SW480 (cell line): Measurements from ENCODE around the gene SYNPO.

Experiments
- DNase-seq: peaks from one replicate; pipeline ENCODE4 v3.0.0-alpha.2; 2016; ENCODE audit warnings: low spot score

Gene SYNPO

GRCh38 chr5:150690760-150691159 lies 50.3 kb downstream of the SYNPO start:
- DNase-seq: no peak

GRCh38 chr5:150692276-150692675 lies 51.8 kb downstream of the SYNPO start:
- no peak for DNase-seq

GRCh38 chr5:150694612-150695011 lies 54.2 kb downstream of the SYNPO start:
- DNase-seq: no peak

GRCh38 chr5:150700246-150700593 lies 59.8 kb downstream of the SYNPO start:
- DNase-seq: peak; percentile 15

GRCh38 chr5:150700594-150701377 lies 60.3 kb downstream of the SYNPO start, which contains the start of gene RBM22:
Gene RBM22, minus strand, starts transcription at chr5:150701062. Its CDS starts 77 bp downstream, at chr5:150700985.
- peak; percentile 93 for DNase-seq

GRCh38 chr5:150703762-150704161 lies 63.3 kb downstream of the SYNPO start:
- DNase-seq: no peak

GRCh38 chr5:150706776-150707390 lies 66.4 kb downstream of the SYNPO start:
- DNase-seq: no peak
